IMR-90 (cell line): ENCODE data around the gene VWCE. TPM values are rescaled to one million over a fixed set of nuclear protein-coding genes. Genes with fewer than 3 reads are reported as not detected.
"Not testable (repeated sequence)": the region's sequence is repeated elsewhere in the genome, so short reads cannot be mapped to it uniquely, and the experiment has no call there.

Experiments used
- ATAC-seq: fragments of 200-7000 bp; cut with Tn5 transposase; 2 replicates; pipeline ENCODE4 v1.9.1; 2020; ENCODE audit warnings: low read depth, mild to moderate bottlenecking, moderate library complexity
- BruUV-seq: library from RNA; stranded (reverse); fragments of 400-500 nt; replicated peaks from 2 replicates; lab custom pipeline; 2021; lab: Mats Ljungman, UMichigan
- CTCF ChIA-PET: fragments of 300-600 bp; formaldehyde crosslinking; extraction: SDS; loops from one replicate; lab custom pipeline; 2021; ENCODE audit warnings: antibody characterized with exemption; lab: Yijun Ruan, JAX
- POLR2A ChIA-PET: fragments of 300-600 bp; sonication (Branson Sonifier 250); formaldehyde crosslinking; loops from one replicate; lab custom pipeline; 2022; ENCODE audit warnings: antibody characterized with exemption; ENCODE audit not compliant: unreplicated experiment; lab: Charles Lee
- DNase-seq: peaks from one replicate; pipeline ENCODE4 v3.0.0; 2013
- H2AFZ ChIP-seq: replicated peaks from 2 replicates; pipeline ENCODE3; 2013; ENCODE audit warnings: low read length, mild to moderate bottlenecking; ENCODE audit not compliant: poor library complexity
- H2AK5ac ChIP-seq: 2 replicates; pipeline ENCODE4 v1.6.1; 2013; ENCODE audit warnings: low read depth, low read length, inconsistent platforms
- H2AK9ac ChIP-seq: replicated peaks from 2 replicates; pipeline ENCODE3; 2013; ENCODE audit warnings: mild to moderate bottlenecking, low read depth, low read length, moderate library complexity; ENCODE audit not compliant: poor library complexity
- H2BK120ac ChIP-seq: 2 replicates; pipeline ENCODE4 v1.6.1; 2013; ENCODE audit warnings: low read depth, low read length, inconsistent platforms
- H2BK15ac ChIP-seq: 3 replicates; pipeline ENCODE4 v1.6.1; 2013; ENCODE audit warnings: low read depth, low read length, inconsistent platforms
- H2BK20ac ChIP-seq: 2 replicates; pipeline ENCODE4 v1.6.1; 2013; ENCODE audit warnings: low read depth, mild to moderate bottlenecking, inconsistent platforms, low read length, moderate library complexity
- H2BK5ac ChIP-seq: 2 replicates; pipeline ENCODE4 v1.6.1; 2013; ENCODE audit warnings: mild to moderate bottlenecking, low read depth, low read length, inconsistent platforms; ENCODE audit not compliant: poor library complexity, severe bottlenecking
- H3K14ac ChIP-seq: replicated peaks from 2 replicates; pipeline ENCODE4 v1.6.1; 2013; ENCODE audit warnings: low read depth, low read length, inconsistent platforms
- H3K18ac ChIP-seq: 2 replicates; pipeline ENCODE4 v1.6.1; 2013; ENCODE audit warnings: low read depth, low read length, control low read depth
- H3K23ac ChIP-seq: 2 replicates; pipeline ENCODE4 v1.6.1; 2013; ENCODE audit warnings: low read depth, low read length, inconsistent platforms
- H3K27ac ChIP-seq: 2 replicates; pipeline ENCODE4 v1.5.1; 2013; ENCODE audit warnings: mild to moderate bottlenecking, control low read depth, low read length; ENCODE audit not compliant: insufficient read depth
- H3K27me3 ChIP-seq: 2 replicates; pipeline ENCODE4 v1.6.1; 2013; ENCODE audit warnings: low read length; ENCODE audit not compliant: control insufficient read depth, insufficient read depth
- H3K36me3 ChIP-seq: 2 replicates; pipeline ENCODE4 v1.6.1; 2013; ENCODE audit warnings: low read length, mixed read lengths; ENCODE audit not compliant: control insufficient read depth, insufficient read depth
- H3K4ac ChIP-seq: 2 replicates; pipeline ENCODE4 v1.6.1; 2013; ENCODE audit warnings: low read depth, low read length, inconsistent platforms
- H3K4me1 ChIP-seq: 2 replicates; pipeline ENCODE4 v1.6.1; 2013; ENCODE audit warnings: low read length, mixed read lengths; ENCODE audit not compliant: control insufficient read depth, insufficient read depth
- H3K4me2 ChIP-seq: 2 replicates; pipeline ENCODE4 v1.6.1; 2013; ENCODE audit warnings: low read depth, mild to moderate bottlenecking, control low read depth, low read length, moderate library complexity
- H3K4me3 ChIP-seq: 2 replicates; pipeline ENCODE4 v1.5.1; 2013; ENCODE audit warnings: low read depth, mild to moderate bottlenecking, control low read depth, low read length, moderate library complexity; ENCODE audit not compliant: insufficient read depth
- H3K56ac ChIP-seq: 2 replicates; pipeline ENCODE4 v1.6.1; 2013; ENCODE audit warnings: low read length, inconsistent platforms; ENCODE audit not compliant: insufficient read depth; ENCODE audit errors: extremely low read depth
- H3K79me1 ChIP-seq, 2 experiments: 2 replicates each; pipeline ENCODE4 v1.6.1; 2013; ENCODE audit warnings: low read length in 2 of 2, inconsistent platforms in 1 of 2, low read depth in 1 of 2
- H3K9ac ChIP-seq: 2 replicates; pipeline ENCODE4 v1.6.1; 2013; ENCODE audit warnings: low read depth, low read length, control low read depth
- H3K9me1 ChIP-seq: 2 replicates; pipeline ENCODE4 v1.6.1; 2013; ENCODE audit warnings: low read length, inconsistent platforms; ENCODE audit not compliant: insufficient read depth
- H3K9me3 ChIP-seq: 2 replicates; pipeline ENCODE4 v1.6.1; 2013; ENCODE audit warnings: low read length; ENCODE audit not compliant: control insufficient read depth, insufficient read depth
- H4K20me1 ChIP-seq: 2 replicates; pipeline ENCODE4 v1.6.1; 2013; ENCODE audit warnings: low read length, inconsistent platforms; ENCODE audit not compliant: insufficient read depth
- H4K5ac ChIP-seq: 2 replicates; pipeline ENCODE4 v1.6.1; 2013; ENCODE audit warnings: mild to moderate bottlenecking, low read depth, low read length, control low read depth
- H4K8ac ChIP-seq, 2 experiments: 2 replicates each; pipeline ENCODE4 v1.6.1; 2013; ENCODE audit warnings: low read depth in 2 of 2, low read length in 2 of 2, control low read depth in 1 of 2, inconsistent platforms in 1 of 2
- H4K91ac ChIP-seq: 2 replicates; pipeline ENCODE4 v1.6.1; 2013; ENCODE audit warnings: low read depth, low read length, inconsistent platforms; ENCODE audit not compliant: insufficient read depth
- WGBS, 2 experiments: methylation state at CpG; one replicate each; pipeline versions ENCODE4 v1.1.5 to v1.1.7; 2013; ENCODE audit warnings: missing lambda C conversion rate in 2 of 2; ENCODE audit not compliant: insufficient read length in 1 of 2; ENCODE audit errors: extremely low coverage in 2 of 2; 5-methylcytosine and 5-hydroxymethylcytosine counted together
- dilution Hi-C: fragments of 300-500 bp; cut with HindIII; formaldehyde crosslinking; loops from one replicate; pipeline ENCODE4 v1.14.3; 2018; ENCODE audit warnings: low sequenced_read_pairs; ENCODE audit not compliant: unreplicated experiment
- in situ Hi-C: fragments of 300-500 bp; cut with MboI; formaldehyde crosslinking; loops from 3 replicates; pipeline ENCODE4 v1.14.3; 2019; ENCODE audit warnings: low sequenced_read_pairs, inconsistent platforms, mixed read lengths
- intact Hi-C: fragments of 100-400 bp; cut with micrococcal nuclease; formaldehyde crosslinking; loops from 2 replicates; pipeline ENCODE4 v1.10.0; 2022
- polyA plus RNA-seq, 3 experiments: library from polyadenylated mRNA; depleted of rRNA; stranded (reverse); fragments of >200 nt; gene quantifications; 2 replicates each; pipeline ENCODE4 v1.2.3, GENCODE V29; 2012; ENCODE audit warnings: low replicate concordance in 1 of 3
- total RNA-seq: library from RNA; depleted of rRNA; stranded (reverse); fragments of >200 nt; gene quantifications from 2 replicates; pipeline ENCODE4 v1.2.3, GENCODE V29; 2012

The VWCE gene
- total and polyA plus RNA-seq, 2 of the 4 experiments (the other 2 are of a cell fraction), result under 0.01 to 1.1 TPM

- CTCF ChIA-PET, in situ Hi-C loops: not testable (repeated sequence)
Measured at GRCh38 chr11:61222047-61222446, 73.1 kb downstream of the VWCE start, which contains the start of gene PGA4. Gene PGA4, plus strand, starts transcription at chr11:61222347. Its CDS starts 54 bp downstream, at chr11:61222401.

GRCh38 chr11:61219016-61219415, 76.1 kb downstream of the VWCE start:
- H3K9me3 ChIP-seq, H2BK5ac ChIP-seq, H3K18ac ChIP-seq, H3K9ac ChIP-seq, H3K27me3 ChIP-seq, H4K20me1 ChIP-seq, H3K79me1 ChIP-seq, H4K5ac ChIP-seq, H3K4me2 ChIP-seq, ATAC-seq, H2AK5ac ChIP-seq, H3K4me3 ChIP-seq, H4K91ac ChIP-seq, BruUV-seq, H3K36me3 ChIP-seq, H3K56ac ChIP-seq, H2BK120ac ChIP-seq, POLR2A ChIA-PET, intact Hi-C loops, H4K8ac ChIP-seq, H2BK20ac ChIP-seq, DNase-seq, H3K4me1 ChIP-seq, CTCF ChIA-PET, H3K14ac ChIP-seq, H3K27ac ChIP-seq, dilution Hi-C loops, H2AK9ac ChIP-seq, H2BK15ac ChIP-seq, H2AFZ ChIP-seq, H3K9me1 ChIP-seq, H3K23ac ChIP-seq, H3K4ac ChIP-seq, in situ Hi-C loops: not testable (repeated sequence)
- no CpG with 5 or more reads among the region's 5 CpGs for WGBS, 2 experiments

More at GRCh38 chr11:61222047-61222446, 73.1 kb downstream of the VWCE start, which contains the start of gene PGA4:
- H2AFZ ChIP-seq, H3K56ac ChIP-seq, BruUV-seq, H3K27me3 ChIP-seq, H3K4ac ChIP-seq, H2AK5ac ChIP-seq, H2BK20ac ChIP-seq, H3K27ac ChIP-seq, DNase-seq, intact Hi-C loops, H3K23ac ChIP-seq, H3K36me3 ChIP-seq, H4K8ac ChIP-seq, H4K91ac ChIP-seq, H4K20me1 ChIP-seq, H3K18ac ChIP-seq, H3K79me1 ChIP-seq, H3K4me2 ChIP-seq, dilution Hi-C loops, H4K5ac ChIP-seq, H2BK15ac ChIP-seq, H2BK120ac ChIP-seq, H3K9me3 ChIP-seq, H3K4me1 ChIP-seq, H3K9me1 ChIP-seq, H2AK9ac ChIP-seq, ATAC-seq, H3K14ac ChIP-seq, H3K4me3 ChIP-seq, H3K9ac ChIP-seq, H2BK5ac ChIP-seq, POLR2A ChIA-PET: not testable (repeated sequence)
- no CpG with 5 or more reads among the region's 8 CpGs for WGBS, 2 experiments
